A549 (cell line): ENCODE measurements around the gene MEIS1.

Experiments used
- BHLHE40 ChIP-seq: IDR thresholded peaks from 2 replicates; pipeline ENCODE4 v1.6.1; 2012; ENCODE audit warnings: low read depth, low read length, inconsistent platforms
- CBX8 ChIP-seq: fragments of 200-600 bp; sonication (generic); IDR thresholded peaks from 2 replicates; pipeline ENCODE4 v1.6.1; 2016
- CEBPB ChIP-seq, 2 experiments: fragments of >200 bp in 1 of 2; sonication (Bioruptor Twin) in 1 of 2; formaldehyde crosslinking in 1 of 2; IDR thresholded peaks; 2 replicates each; pipeline ENCODE4 v1.6.1; 2012 to 2016
- E2F6 ChIP-seq: IDR thresholded peaks from 2 replicates; pipeline ENCODE4 v1.6.1; 2012; ENCODE audit warnings: low read depth, borderline replicate concordance
- FOXS1 ChIP-seq: fragments of 250-450 bp; sonication (Bioruptor Pico); IDR thresholded peaks from 2 replicates; pipeline ENCODE4 v1.5.0; 2020; ENCODE audit warnings: mild to moderate bottlenecking, moderate library complexity
- HMGXB4 ChIP-seq: fragments of 250-450 bp; sonication (Bioruptor Pico); IDR thresholded peaks from 2 replicates; pipeline ENCODE4 v1.5.0; 2021; ENCODE audit warnings: mild to moderate bottlenecking, moderate library complexity, borderline replicate concordance
- HOXB13 ChIP-seq: fragments of 250-450 bp; sonication (Bioruptor Pico); IDR thresholded peaks from 2 replicates; pipeline ENCODE4 v1.5.0; 2020; ENCODE audit warnings: low read depth, mild to moderate bottlenecking, moderate library complexity
- JUN ChIP-seq, 2 experiments: fragments of >200 bp; sonication (Bioruptor Twin); formaldehyde crosslinking; IDR thresholded peaks; 2 replicates in 1 of 2; 3 replicates in 1 of 2; pipeline ENCODE4 v1.6.1; 2016 to 2017
- POLR2A ChIP-seq: IDR thresholded peaks from 2 replicates; pipeline ENCODE4 v1.6.1; 2012; ENCODE audit warnings: mild to moderate bottlenecking, low read length
- RAD21 ChIP-seq, 2 experiments: fragments of >200 bp in 1 of 2; sonication (Bioruptor Twin) in 1 of 2; formaldehyde crosslinking in 1 of 2; IDR thresholded peaks in 1 of 2; conservative IDR thresholded peaks in 1 of 2; 2 replicates in 1 of 2; 3 replicates in 1 of 2; pipeline ENCODE4 v1.6.1; 2012 to 2018; ENCODE audit warnings: inconsistent platforms in 1 of 2
- SREBF2 ChIP-seq: fragments of 450-650 bp; IDR thresholded peaks from 2 replicates; pipeline ENCODE4 v1.6.1; 2014; ENCODE audit warnings: mild to moderate bottlenecking, moderate library complexity
- USF2 ChIP-seq: fragments of 450-650 bp; IDR thresholded peaks from 2 replicates; pipeline ENCODE4 v1.6.1; 2014; ENCODE audit warnings: antibody characterized with exemption
- TF ChIP-seq, protein P1 (sequence below): fragments of >200 bp; sonication (Bioruptor Twin); formaldehyde crosslinking; IDR thresholded peaks from 3 replicates; pipeline ENCODE4 v1.5.1; 2016
- TF ChIP-seq, protein P2 (sequence below): fragments of 150-350 bp; IDR thresholded peaks from 2 replicates; pipeline ENCODE4 v1.6.1; 2014; ENCODE audit warnings: low read depth, mild to moderate bottlenecking, low read length

DNA sequence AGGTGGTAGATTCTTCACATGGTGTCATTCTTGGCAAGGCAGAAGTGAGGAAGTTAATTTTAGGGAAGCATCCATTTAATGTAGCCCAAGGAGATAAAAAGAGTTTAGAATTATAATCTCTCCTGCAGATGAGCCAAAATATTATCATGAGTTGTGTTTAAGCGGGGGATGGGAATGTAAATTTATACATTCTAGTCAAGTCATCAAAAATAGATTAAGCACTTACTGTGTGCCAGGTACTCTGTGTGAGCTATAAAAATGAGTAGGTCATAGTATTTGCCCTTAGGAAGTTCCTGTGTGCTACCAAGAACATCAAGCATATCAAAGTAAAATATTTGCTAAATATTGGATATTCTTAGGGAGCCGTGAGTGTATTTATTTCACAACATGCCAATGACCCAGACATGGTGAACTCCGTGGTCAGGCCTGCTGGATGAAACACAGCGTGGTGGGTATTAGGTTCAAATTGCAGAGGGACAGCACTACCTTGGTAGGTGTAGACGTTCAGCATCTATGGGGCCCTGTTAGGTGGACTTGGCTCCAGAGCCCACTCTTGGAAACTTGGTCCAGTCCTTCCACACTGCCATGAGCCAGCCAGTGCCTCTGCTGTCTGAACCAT, 37.4 kb downstream of the MEIS1 start:
- TF ChIP-seq, protein P1, sequence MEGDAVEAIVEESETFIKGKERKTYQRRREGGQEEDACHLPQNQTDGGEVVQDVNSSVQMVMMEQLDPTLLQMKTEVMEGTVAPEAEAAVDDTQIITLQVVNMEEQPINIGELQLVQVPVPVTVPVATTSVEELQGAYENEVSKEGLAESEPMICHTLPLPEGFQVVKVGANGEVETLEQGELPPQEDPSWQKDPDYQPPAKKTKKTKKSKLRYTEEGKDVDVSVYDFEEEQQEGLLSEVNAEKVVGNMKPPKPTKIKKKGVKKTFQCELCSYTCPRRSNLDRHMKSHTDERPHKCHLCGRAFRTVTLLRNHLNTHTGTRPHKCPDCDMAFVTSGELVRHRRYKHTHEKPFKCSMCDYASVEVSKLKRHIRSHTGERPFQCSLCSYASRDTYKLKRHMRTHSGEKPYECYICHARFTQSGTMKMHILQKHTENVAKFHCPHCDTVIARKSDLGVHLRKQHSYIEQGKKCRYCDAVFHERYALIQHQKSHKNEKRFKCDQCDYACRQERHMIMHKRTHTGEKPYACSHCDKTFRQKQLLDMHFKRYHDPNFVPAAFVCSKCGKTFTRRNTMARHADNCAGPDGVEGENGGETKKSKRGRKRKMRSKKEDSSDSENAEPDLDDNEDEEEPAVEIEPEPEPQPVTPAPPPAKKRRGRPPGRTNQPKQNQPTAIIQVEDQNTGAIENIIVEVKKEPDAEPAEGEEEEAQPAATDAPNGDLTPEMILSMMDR = no peak
- no peak for TF ChIP-seq HMGXB4 (CRISPR knock-in tag)
- no peak for TF ChIP-seq BHLHE40
- TF ChIP-seq, protein P2, sequence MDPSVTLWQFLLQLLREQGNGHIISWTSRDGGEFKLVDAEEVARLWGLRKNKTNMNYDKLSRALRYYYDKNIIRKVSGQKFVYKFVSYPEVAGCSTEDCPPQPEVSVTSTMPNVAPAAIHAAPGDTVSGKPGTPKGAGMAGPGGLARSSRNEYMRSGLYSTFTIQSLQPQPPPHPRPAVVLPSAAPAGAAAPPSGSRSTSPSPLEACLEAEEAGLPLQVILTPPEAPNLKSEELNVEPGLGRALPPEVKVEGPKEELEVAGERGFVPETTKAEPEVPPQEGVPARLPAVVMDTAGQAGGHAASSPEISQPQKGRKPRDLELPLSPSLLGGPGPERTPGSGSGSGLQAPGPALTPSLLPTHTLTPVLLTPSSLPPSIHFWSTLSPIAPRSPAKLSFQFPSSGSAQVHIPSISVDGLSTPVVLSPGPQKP = no peak
- no peak for TF ChIP-seq RAD21 (conservative IDR thresholded peaks at IDR 0.05 in 1 of 2, IDR thresholded peaks at IDR 0.05 in 1 of 2)
- no peak for TF ChIP-seq USF2
- TF ChIP-seq HOXB13 (CRISPR knock-in tag) = no peak
- no peak for TF ChIP-seq POLR2A
- TF ChIP-seq SREBF2 = no peak
- no peak for TF ChIP-seq CEBPB (IDR thresholded peaks at IDR 0.05)
- TF ChIP-seq FOXS1 (CRISPR knock-in tag) = no peak
- TF ChIP-seq CBX8 = no peak
- TF ChIP-seq E2F6 = no peak
- TF ChIP-seq JUN (IDR thresholded peaks at IDR 0.05) = no peak
